Effector memory CD4-positive, alpha-beta T cell (primary cell): Measurements from ENCODE around the gene SPSB1.
"Not testable (repeated sequence)": the region's sequence is repeated elsewhere in the genome, so short reads cannot be mapped to it uniquely, and the experiment has no call there.

ENCODE experiments used
- DNase-seq, 3 donors: peaks; one replicate each; pipeline ENCODE4 v3.0.0-alpha.2; 2020
- H3K27ac ChIP-seq: 2 replicates; pipeline ENCODE4 v1.7.0; 2013; ENCODE audit warnings: mild to moderate bottlenecking, low read length, moderate library complexity; ENCODE audit not compliant: insufficient read depth, poor library complexity, severe bottlenecking
- H3K27me3 ChIP-seq: replicated peaks from 2 replicates; pipeline ENCODE4 v1.7.0; 2013; ENCODE audit warnings: mild to moderate bottlenecking, low read length; ENCODE audit not compliant: insufficient read depth, control insufficient read depth, poor library complexity, severe bottlenecking
- H3K36me3 ChIP-seq: 2 replicates; pipeline ENCODE4 v1.7.0; 2013; ENCODE audit warnings: mild to moderate bottlenecking, low read length, moderate library complexity; ENCODE audit not compliant: control insufficient read depth, insufficient read depth
- H3K4me1 ChIP-seq: 2 replicates; pipeline ENCODE4 v1.7.0; 2013; ENCODE audit warnings: low read length, mild to moderate bottlenecking; ENCODE audit not compliant: control insufficient read depth, insufficient read depth, poor library complexity, severe bottlenecking
- H3K4me3 ChIP-seq: 2 replicates; pipeline ENCODE4 v1.7.0; 2013; ENCODE audit warnings: low read length, low read depth, mild to moderate bottlenecking; ENCODE audit not compliant: insufficient read depth, poor library complexity, severe bottlenecking
- H3K9me3 ChIP-seq: 2 replicates; pipeline ENCODE4 v1.7.0; 2013; ENCODE audit warnings: mild to moderate bottlenecking, low read length, moderate library complexity; ENCODE audit not compliant: control insufficient read depth

Gene SPSB1

GRCh38 chr1:9374748-9375341, 82.2 kb downstream of the SPSB1 start:
- Histone ChIP-seq H3K4me1 (no peaks in the 10 kb centered on the region), H3K36me3 (no peaks in the 10 kb centered on the region), H3K9me3 (no peaks in the 10 kb centered on the region), H3K27ac (no peak overlapping the region), H3K27me3 (no peaks in the 10 kb centered on the region), H3K4me3 (no peak overlapping the region)
- DNase-seq, result no peak

GRCh38 chr1:9375912-9376311, 83.2 kb downstream of the SPSB1 start:
- Histone ChIP-seq H3K9me3 (no peaks in the 10 kb centered on the region), H3K4me1 (no peaks in the 10 kb centered on the region), H3K27me3 (no peaks in the 10 kb centered on the region), H3K4me3 (no peak overlapping the region), H3K36me3 (no peaks in the 10 kb centered on the region), H3K27ac (no peak overlapping the region)
- no peak for DNase-seq

DNA sequence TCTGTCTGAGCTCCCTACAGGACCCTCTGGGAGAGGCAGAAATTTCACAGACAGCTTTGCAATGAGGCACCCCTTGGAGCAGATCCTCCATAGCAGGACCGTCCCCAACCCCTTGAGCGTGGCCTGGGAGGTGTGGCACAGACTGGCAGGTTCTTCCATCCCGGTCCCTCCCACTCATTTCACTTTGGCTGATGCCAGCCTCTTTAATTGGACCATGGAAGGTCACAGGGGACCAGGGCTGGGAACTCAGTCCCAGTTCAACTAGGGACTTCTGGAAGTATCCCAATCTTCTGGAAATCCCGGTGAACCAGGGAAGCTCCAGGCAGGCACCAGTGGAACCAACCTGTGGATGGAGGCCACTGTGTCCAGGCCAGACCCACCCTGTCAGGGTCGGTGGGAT, 83.7 kb downstream of the SPSB1 start:
- DNase-seq, result no peak
- H3K27ac ChIP-seq, result no peak overlapping the region
- H3K27me3 ChIP-seq, result no peaks in the 10 kb centered on the region
- no peak overlapping the region for H3K4me3 ChIP-seq
- H3K4me1 ChIP-seq, result no peaks in the 10 kb centered on the region
- no peaks in the 10 kb centered on the region for H3K9me3 ChIP-seq
- H3K36me3 ChIP-seq, result no peaks in the 10 kb centered on the region

- H3K4me1 ChIP-seq, result no peaks in the 10 kb centered on the region
- DNase-seq, result no peak
- H3K27me3 ChIP-seq, result no peaks in the 10 kb centered on the region
- no peaks in the 10 kb centered on the region for H3K9me3 ChIP-seq
- H3K36me3 ChIP-seq, result no peaks in the 10 kb centered on the region
- H3K27ac ChIP-seq, result no peak overlapping the region
- H3K4me3 ChIP-seq, result no peak overlapping the region
Observed at GRCh38 chr1:9376886-9377333, 84.2 kb downstream of the SPSB1 start.

- H3K27me3 ChIP-seq, result no peaks in the 10 kb centered on the region
- DNase-seq, result no peak
- H3K9me3 ChIP-seq, result no peaks in the 10 kb centered on the region
- no peaks in the 10 kb centered on the region for H3K36me3 ChIP-seq
- H3K27ac ChIP-seq, result no peak overlapping the region
- no peak overlapping the region for H3K4me3 ChIP-seq
- no peaks in the 10 kb centered on the region for H3K4me1 ChIP-seq
Observed at GRCh38 chr1:9378801-9379200, 86.1 kb downstream of the SPSB1 start.

- Histone ChIP-seq H3K4me3 (no peak overlapping the region), H3K36me3 (no peaks in the 10 kb centered on the region), H3K27me3 (no peaks in the 10 kb centered on the region), H3K9me3 (no peaks in the 10 kb centered on the region), H3K27ac (no peak overlapping the region), H3K4me1 (no peaks in the 10 kb centered on the region)
- DNase-seq, result no peak
Observed at GRCh38 chr1:9380711-9381110, 88.0 kb downstream of the SPSB1 start.

- no peaks in the 10 kb centered on the region for H3K36me3 ChIP-seq
- DNase-seq, result no peak
- no peak overlapping the region for H3K4me3 ChIP-seq
- H3K27me3 ChIP-seq, result no peaks in the 10 kb centered on the region
- no peaks in the 10 kb centered on the region for H3K4me1 ChIP-seq
- H3K27ac ChIP-seq, result no peak overlapping the region
- no peaks in the 10 kb centered on the region for H3K9me3 ChIP-seq
Observed at GRCh38 chr1:9382643-9383491, 90.2 kb downstream of the SPSB1 start.

- H3K27me3 ChIP-seq, result no peaks in the 10 kb centered on the region
- H3K4me1 ChIP-seq, result no peaks in the 10 kb centered on the region
- no peak overlapping the region for H3K27ac ChIP-seq
- no peaks in the 10 kb centered on the region for H3K36me3 ChIP-seq
- no peak overlapping the region for H3K4me3 ChIP-seq
- no peak for DNase-seq
- no peaks in the 10 kb centered on the region for H3K9me3 ChIP-seq
Observed at GRCh38 chr1:9384128-9384527, 91.4 kb downstream of the SPSB1 start.

DNA sequence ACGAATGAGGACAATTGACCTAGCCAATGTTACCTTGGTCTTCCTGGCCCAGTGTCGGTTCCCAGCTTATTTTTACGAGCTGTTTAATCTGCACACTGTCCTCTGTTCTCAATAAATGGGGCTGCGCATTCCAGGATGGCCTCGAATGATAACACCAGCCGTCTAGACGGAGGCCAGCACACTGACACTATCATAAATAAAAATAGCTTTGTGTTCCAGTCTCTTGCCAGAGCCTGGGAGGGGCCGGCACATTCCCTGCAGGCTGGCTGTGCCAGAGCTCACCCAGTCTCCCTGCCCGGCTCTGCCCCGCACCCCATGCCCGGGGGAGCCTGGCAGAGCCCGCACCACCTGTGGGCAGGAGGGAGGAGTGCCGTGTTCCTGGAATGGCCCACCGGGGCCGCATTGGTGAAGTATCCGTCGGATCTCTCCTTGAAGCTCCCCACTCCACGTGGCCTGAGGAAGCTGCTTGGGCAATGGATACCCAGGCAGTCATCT, 92.1 kb downstream of the SPSB1 start:
- H3K4me3 ChIP-seq, result no peak overlapping the region
- H3K27me3 ChIP-seq, result no peaks in the 10 kb centered on the region
- no peaks in the 10 kb centered on the region for H3K36me3 ChIP-seq
- H3K4me1 ChIP-seq, result no peaks in the 10 kb centered on the region
- H3K27ac ChIP-seq, result no peak overlapping the region
- H3K9me3 ChIP-seq, result no peaks in the 10 kb centered on the region
- no peak for DNase-seq

DNA sequence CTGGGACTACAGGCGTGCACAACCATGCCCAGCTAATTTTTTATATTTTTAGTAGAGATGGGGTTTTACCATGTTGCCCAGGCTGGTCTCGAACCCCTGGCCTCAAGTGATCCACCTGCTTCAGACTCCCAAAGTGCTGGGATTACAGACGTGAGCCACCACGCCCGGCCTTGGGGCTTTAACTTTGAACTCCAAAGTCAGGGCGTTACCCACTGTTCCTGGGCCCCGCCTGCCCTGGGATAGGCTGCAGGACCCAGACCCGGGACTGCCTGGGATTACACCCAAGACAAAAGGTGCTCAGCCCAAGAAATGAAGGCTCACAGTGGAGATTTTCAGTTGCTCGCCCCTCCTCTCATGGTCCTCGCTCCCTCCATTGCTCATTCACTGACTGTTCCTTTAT, 92.7 kb downstream of the SPSB1 start:
- not testable (repeated sequence) for H3K36me3 ChIP-seq, H3K4me1 ChIP-seq, H3K4me3 ChIP-seq, H3K27me3 ChIP-seq, DNase-seq, H3K27ac ChIP-seq, H3K9me3 ChIP-seq
